ENCODE measurements around the gene MCTP1. TPM values are rescaled to one million over a fixed set of nuclear protein-coding genes. Genes with fewer than 3 reads are reported as not detected.
A peak's percentile ranks its signal among the peaks of the same experiment; 100 is the strongest.

MCTP1 gene
- total RNA-seq, 2 experiments from 2014 or later = 0.42 TPM; not detected in 1

DNA sequence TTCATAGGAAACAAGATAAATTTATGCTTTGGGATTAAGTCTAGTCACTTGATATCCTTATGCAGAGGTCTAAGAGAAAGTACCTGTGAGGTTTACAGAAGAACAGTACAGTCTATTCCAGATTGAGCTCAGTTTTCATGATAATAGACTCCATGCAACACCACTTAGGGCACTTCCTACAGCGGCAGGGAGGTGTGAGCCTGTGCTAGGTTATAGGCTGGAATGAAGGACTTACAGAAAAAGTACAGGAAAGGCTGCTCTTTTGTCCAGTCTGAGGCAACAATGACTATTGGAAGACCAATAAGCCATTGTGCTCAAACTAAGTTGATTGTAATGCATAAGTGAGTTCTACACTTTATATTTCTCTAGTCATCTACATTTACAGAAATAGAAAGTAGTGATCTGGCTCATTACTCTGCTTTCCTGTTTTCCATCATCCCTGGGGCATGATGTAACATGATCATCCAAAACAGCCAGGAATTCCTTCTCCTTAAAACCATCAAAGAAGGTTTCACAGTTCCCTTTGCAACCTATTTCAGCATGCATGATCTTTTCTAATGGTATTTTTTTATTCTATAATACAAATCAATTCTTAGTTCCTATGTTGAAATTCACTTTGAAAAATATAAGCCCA, 343.7 kb downstream of the MCTP1 start:
- ChIA-PET POLR2A (no interaction called here), CTCF (no interaction called here)
- DNase-seq (no peak), ATAC-seq (no peak)
- H3K9me3 Mint-ChIP-seq (ENCODE audit: insufficient read depth) = no peaks in the 10 kb centered on the region
- no peaks in the 10 kb centered on the region for H3K4me1 Mint-ChIP-seq (ENCODE audit: low read depth)
- H3K27me3 Mint-ChIP-seq (ENCODE audit: low read depth) = peaks cover 5% of the 10 kb centered on the region
- no peaks in the 10 kb centered on the region for H3K36me3 Mint-ChIP-seq (ENCODE audit: low read depth)
- no peak overlapping the region for H3K27ac Mint-ChIP-seq
- no peak overlapping the region for H3K4me3 Mint-ChIP-seq

DNA sequence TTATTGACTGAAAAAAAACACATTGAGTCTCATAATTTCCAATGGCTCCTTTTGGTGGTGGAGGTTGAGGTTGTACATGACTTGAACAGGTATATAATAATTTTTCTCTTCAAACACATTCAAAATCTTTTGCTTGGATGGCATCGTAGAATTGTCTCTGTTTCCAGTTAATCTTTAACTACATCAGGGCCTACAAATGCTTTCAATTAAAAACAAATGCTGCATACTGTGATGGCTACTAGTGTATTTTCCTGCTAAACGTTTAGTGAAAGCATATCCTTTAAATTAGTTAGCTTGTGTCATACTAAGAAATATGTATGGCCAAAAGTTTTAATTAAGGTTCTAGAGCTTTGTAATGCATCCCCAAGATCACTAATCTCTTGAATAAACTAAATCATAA, 352.6 kb downstream of the MCTP1 start:
- DNase-seq = no peak
- Mint-ChIP-seq H3K27ac (no peak overlapping the region), H3K36me3 (ENCODE audit: low read depth) (no peaks in the 10 kb centered on the region), H3K4me1 (ENCODE audit: low read depth) (no peaks in the 10 kb centered on the region), H3K27me3 (ENCODE audit: low read depth) (peaks cover 9% of the 10 kb centered on the region), H3K4me3 (no peak overlapping the region), H3K9me3 (ENCODE audit: insufficient read depth) (no peaks in the 10 kb centered on the region)
- POLR2A ChIA-PET = no interaction called here
- CTCF ChIA-PET = no interaction called here
- ATAC-seq = no peak

DNA sequence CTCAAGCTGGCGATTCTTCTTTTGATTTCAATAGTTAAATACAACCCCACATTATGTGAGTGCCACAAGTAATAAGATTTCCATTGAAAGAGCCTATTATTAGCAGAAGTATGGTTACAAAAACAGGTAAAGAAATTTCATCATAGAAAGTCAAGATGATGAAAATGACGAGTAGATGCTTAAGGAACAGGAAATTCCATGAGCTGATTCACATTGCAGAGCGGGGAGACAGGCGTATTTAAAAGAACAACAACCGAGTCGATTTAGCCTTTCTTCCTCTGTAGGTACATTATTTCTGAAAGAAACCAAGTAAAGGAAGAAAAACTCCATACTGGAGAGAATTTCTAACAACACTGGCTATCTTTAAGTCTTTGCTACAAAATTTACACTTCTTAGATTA, 356.0 kb downstream of the MCTP1 start:
- ATAC-seq = no peak
- DNase-seq = no peak
- no peak overlapping the region for H3K27ac Mint-ChIP-seq
- no peak overlapping the region for H3K4me3 Mint-ChIP-seq
- H3K27me3 Mint-ChIP-seq (ENCODE audit: low read depth) = peaks cover 5% of the 10 kb centered on the region
- POLR2A ChIA-PET = no interaction called here
- CTCF ChIA-PET = no interaction called here
- no peaks in the 10 kb centered on the region for H3K4me1 Mint-ChIP-seq (ENCODE audit: low read depth)
- no peaks in the 10 kb centered on the region for H3K9me3 Mint-ChIP-seq (ENCODE audit: insufficient read depth)
- H3K36me3 Mint-ChIP-seq (ENCODE audit: low read depth) = no peaks in the 10 kb centered on the region

DNA sequence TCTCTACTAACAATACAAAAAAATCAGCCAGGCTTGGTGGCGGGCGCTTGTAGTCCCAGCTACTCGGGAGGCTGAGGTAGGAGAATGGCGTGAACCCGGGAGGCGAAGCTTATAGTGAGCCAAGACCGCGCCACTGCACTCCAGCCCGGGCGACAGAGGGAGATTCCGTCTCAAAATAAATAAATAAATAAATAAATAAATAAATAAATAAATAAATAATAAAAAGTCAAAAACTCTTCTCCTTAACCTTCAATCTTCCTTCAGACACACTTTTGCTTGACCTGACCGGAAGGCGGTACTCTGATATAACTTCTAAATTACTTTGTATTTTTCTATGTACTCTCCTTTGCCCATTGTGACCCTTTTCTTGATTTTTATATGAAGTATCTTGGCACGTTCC, 364.3 kb downstream of the MCTP1 start:
- Mint-ChIP-seq H3K27ac (no peak overlapping the region), H3K4me3 (no peak overlapping the region), H3K4me1 (ENCODE audit: low read depth) (no peaks in the 10 kb centered on the region), H3K9me3 (ENCODE audit: insufficient read depth) (no peaks in the 10 kb centered on the region), H3K27me3 (ENCODE audit: low read depth) (peaks cover 4% of the 10 kb centered on the region), H3K36me3 (ENCODE audit: low read depth) (no peaks in the 10 kb centered on the region)
- ChIA-PET CTCF (no interaction called here), POLR2A (no interaction called here)
- ATAC-seq (no peak), DNase-seq (no peak)

DNA sequence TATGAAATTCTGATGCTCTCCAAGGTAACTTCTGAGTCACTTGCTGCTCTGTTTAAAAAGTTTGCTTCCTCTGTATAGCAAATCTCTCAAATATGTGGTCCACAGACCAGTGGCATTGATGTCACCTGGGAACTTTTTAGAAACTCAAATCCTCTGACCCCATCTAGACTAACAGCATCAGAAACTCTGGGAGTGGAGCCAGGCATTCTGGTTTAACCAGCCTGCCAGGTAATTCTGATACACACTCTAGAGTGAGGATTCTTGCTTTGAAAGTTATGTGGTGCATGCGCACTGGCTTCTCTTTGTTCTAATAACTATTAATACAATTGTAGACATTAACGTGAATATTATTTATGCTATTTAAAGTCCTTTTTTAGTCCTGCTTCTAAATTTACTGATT, 368.3 kb downstream of the MCTP1 start:
- ATAC-seq = no peak
- no peaks in the 10 kb centered on the region for H3K36me3 Mint-ChIP-seq (ENCODE audit: low read depth)
- no peaks in the 10 kb centered on the region for H3K9me3 Mint-ChIP-seq (ENCODE audit: insufficient read depth)
- POLR2A ChIA-PET = no interaction called here
- DNase-seq = no peak
- no peak overlapping the region for H3K4me3 Mint-ChIP-seq
- no peaks in the 10 kb centered on the region for H3K4me1 Mint-ChIP-seq (ENCODE audit: low read depth)
- no peak overlapping the region for H3K27ac Mint-ChIP-seq
- CTCF ChIA-PET = no interaction called here
- peaks cover 4% of the 10 kb centered on the region for H3K27me3 Mint-ChIP-seq (ENCODE audit: low read depth)

DNA sequence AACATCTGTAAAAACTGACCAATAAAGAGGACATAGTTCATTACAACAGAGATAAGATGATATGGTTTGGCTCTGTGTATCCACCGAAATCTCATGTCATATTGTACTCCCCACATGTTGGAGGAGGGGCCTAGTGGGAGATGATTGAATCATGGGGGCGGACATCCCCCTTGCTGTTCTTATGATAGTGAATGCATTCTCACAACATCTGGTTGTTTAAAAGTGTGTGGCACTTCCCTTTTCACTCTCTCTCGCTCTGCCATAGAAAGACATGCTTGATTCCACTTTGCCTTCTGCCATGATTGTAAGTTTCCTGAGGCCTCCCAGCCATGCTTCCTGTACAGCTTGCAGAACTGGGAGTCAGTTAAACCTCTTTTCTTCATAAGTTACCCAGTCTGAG, 373.6 kb downstream of the MCTP1 start:
- ATAC-seq (no peak), DNase-seq (no peak)

DNA sequence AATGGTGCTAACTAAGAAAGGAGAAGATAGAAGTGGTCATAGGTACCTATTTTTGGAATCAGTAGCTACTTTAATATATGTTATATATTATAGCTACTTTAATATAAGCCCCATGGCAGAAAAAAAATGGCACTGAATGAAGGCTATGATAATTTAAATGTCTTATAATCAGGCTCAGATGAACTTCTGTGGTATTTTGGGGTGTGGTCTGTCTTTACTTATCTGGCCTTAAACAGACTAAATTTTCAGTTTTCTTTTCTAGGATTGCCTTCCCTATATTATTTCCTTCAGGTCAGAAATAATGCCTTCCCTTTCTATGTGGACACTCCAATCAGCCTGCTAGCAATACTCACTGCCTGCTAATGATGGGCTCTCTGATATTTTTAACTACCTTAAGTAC, 374.2 kb downstream of the MCTP1 start:
- no peak for DNase-seq
- H3K9me3 Mint-ChIP-seq (ENCODE audit: insufficient read depth) = no peaks in the 10 kb centered on the region
- no peaks in the 10 kb centered on the region for H3K4me1 Mint-ChIP-seq (ENCODE audit: low read depth)
- no peak overlapping the region for H3K27ac Mint-ChIP-seq
- CTCF ChIA-PET = no interaction called here
- no peak overlapping the region for H3K4me3 Mint-ChIP-seq
- POLR2A ChIA-PET = no interaction called here
- ATAC-seq = no peak
- no peaks in the 10 kb centered on the region for H3K36me3 Mint-ChIP-seq (ENCODE audit: low read depth)
- no peaks in the 10 kb centered on the region for H3K27me3 Mint-ChIP-seq (ENCODE audit: low read depth)

More for the DNA sequence above, 373.6 kb downstream of the MCTP1 start:
- Mint-ChIP-seq H3K4me3 (no peak overlapping the region), H3K9me3 (ENCODE audit: insufficient read depth) (no peaks in the 10 kb centered on the region), H3K27me3 (ENCODE audit: low read depth) (peaks cover 2% of the 10 kb centered on the region), H3K27ac (no peak overlapping the region), H3K36me3 (ENCODE audit: low read depth) (no peaks in the 10 kb centered on the region), H3K4me1 (ENCODE audit: low read depth) (no peaks in the 10 kb centered on the region)
- POLR2A ChIA-PET = no interaction called here
- CTCF ChIA-PET = no interaction called here

DNA sequence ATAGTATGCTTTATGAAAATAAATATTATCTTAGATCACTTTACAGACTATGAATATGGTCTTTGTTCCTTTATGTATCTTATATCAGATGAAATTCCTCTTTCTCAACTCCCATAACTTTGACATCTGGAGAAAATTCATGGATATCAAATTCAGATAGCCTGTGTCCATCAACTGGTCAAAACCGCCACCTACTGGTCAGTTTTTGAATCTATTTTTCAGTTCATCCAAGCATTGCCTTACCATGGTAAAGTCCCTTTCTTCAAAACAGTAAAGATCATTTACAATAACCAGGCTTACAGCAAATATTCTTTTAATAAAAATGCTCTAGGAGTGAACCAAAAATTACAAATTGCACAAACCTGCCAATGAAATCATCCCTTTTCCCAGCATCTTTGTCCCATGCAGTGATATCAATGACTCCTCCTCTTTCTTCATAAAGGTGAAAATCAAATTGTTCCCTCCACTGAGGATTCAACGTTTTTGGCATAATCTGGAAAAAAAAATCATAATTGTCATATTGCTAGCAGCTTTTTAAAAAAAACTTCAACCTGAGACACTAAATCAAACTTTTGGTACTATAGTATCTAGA, 375.9 kb downstream of the MCTP1 start:
- CTCF ChIA-PET = interaction anchor here (0.8 to 0.9 kb wide), 2 partner anchors 13 to 15 kb away, joined by 3 read pairs; no protein-coding TSS in a partner anchor
- DNase-seq = peak; percentile 25

DNA sequence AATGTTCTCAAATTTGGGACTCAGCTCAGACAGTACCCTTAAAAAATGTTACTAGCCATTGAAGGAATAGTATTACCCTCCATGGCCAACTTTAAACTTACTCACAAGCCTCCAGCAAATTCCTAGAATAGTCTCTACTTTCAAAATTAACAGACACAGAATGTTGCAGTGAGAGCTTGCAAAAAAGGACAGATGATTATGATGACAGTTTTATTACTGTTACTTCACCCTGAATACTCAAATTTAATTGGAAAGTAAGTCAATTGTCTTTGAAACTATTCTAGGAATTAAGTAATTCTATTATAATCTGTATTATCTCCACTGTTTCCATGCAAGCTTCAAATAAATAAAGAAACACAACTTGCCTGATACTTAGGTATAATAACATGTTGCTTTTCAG, 378.1 kb downstream of the MCTP1 start:
- Mint-ChIP-seq H3K27ac (no peak overlapping the region), H3K4me1 (ENCODE audit: low read depth) (no peaks in the 10 kb centered on the region), H3K27me3 (ENCODE audit: low read depth) (no peaks in the 10 kb centered on the region), H3K4me3 (no peak overlapping the region), H3K9me3 (ENCODE audit: insufficient read depth) (no peaks in the 10 kb centered on the region), H3K36me3 (ENCODE audit: low read depth) (no peaks in the 10 kb centered on the region)
- POLR2A ChIA-PET = no interaction called here
- CTCF ChIA-PET = no interaction called here
- ATAC-seq = no peak
- DNase-seq = no peak

More for the DNA sequence above, 375.9 kb downstream of the MCTP1 start:
- Mint-ChIP-seq H3K27ac (no peak overlapping the region), H3K27me3 (ENCODE audit: low read depth) (no peaks in the 10 kb centered on the region), H3K4me1 (ENCODE audit: low read depth) (no peaks in the 10 kb centered on the region), H3K4me3 (no peak overlapping the region), H3K36me3 (ENCODE audit: low read depth) (no peaks in the 10 kb centered on the region), H3K9me3 (ENCODE audit: insufficient read depth) (no peaks in the 10 kb centered on the region)
- ATAC-seq = no peak
- POLR2A ChIA-PET = no interaction called here

DNA sequence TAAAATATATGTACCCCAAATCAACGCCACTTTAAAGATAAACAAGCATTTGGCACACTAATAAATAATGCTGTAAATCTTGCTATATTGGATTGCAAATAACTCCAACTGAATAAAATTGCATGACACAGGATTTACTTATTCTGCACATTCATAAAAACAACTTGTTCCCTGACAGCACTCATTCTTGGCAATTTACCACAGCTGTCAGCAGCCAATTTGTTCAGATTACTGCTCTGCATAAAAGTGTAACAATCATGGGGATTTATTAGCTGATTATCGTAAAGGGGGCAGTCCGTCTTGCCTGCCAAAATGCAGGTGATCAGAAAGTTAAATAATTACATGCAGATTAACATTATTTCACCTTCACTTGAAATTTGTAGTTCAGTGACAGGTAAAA, 381.2 kb downstream of the MCTP1 start:
- Mint-ChIP-seq H3K36me3 (ENCODE audit: low read depth) (no peaks in the 10 kb centered on the region), H3K27me3 (ENCODE audit: low read depth) (no peaks in the 10 kb centered on the region), H3K27ac (no peak overlapping the region), H3K4me3 (no peak overlapping the region), H3K9me3 (ENCODE audit: insufficient read depth) (no peaks in the 10 kb centered on the region), H3K4me1 (ENCODE audit: low read depth) (no peaks in the 10 kb centered on the region)
- no peak for ATAC-seq
- ChIA-PET POLR2A (no interaction called here), CTCF (no interaction called here)
- DNase-seq = no peak

DNA sequence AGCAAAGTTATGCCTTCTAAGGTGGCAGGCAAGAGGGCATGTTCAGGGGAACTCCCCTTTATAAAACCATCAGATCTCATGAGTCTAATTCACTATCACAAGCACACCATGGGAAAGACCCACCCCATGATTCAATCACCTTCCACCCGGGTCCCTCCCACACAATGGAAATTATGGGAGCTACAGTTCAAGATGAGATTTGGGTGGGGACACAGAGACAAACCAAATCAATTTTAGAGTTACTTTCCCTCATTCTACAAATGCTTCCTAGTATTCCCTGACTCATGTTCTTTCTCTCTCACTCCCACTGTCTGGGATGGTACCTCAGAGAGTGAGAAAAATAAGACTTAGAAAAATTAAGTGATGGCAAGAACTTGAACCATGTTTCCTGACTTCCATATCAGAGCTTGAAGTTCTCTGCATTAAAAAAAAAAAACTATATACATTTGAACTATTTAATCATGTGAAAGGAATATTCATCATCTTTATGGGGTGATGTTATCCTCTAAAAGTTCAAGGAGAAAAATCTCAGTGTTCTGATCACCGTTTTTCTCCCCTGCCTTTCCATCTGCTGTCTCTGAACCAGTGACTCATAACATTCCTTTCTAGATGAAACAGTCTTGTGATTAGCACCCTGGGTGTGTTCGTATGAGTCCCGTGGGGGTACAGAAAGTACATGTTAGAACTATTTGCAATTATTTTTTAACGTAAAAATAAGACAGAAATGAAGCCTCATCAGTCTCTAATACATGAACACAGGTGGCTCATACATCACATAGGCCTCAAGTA, 383.5 kb downstream of the MCTP1 start:
- Mint-ChIP-seq H3K9me3 (ENCODE audit: insufficient read depth) (no peaks in the 10 kb centered on the region), H3K4me1 (ENCODE audit: low read depth) (no peaks in the 10 kb centered on the region), H3K27ac (no peak overlapping the region), H3K27me3 (ENCODE audit: low read depth) (no peaks in the 10 kb centered on the region), H3K4me3 (no peak overlapping the region), H3K36me3 (ENCODE audit: low read depth) (no peaks in the 10 kb centered on the region)
- ATAC-seq (no peak), DNase-seq (no peak)
- CTCF ChIA-PET = no interaction called here
- POLR2A ChIA-PET = no interaction called here

DNA sequence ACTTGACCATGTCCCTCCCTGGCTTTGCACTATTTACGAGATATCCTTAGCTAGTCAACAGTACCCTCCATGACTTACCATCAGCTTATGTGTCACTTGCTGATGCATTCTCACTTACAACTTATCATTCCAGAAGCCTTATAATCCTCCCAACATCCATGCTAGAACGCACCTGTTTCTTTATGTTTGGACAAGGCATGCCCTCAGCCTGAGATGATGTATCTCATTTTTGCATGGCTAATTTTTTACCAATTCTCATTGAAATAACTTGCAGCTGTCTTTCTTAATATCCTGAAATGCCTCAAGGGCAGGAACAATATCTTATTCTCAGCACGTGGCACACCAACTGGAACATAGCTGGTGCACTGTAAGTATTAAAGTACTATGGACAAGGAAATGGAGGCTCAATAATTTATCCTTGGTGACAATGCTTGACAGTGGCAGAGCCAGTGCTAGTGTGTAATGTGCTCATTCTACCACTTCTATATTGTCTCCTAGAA, 384.8 kb downstream of the MCTP1 start:
- Mint-ChIP-seq H3K27me3 (ENCODE audit: low read depth) (no peaks in the 10 kb centered on the region), H3K4me1 (ENCODE audit: low read depth) (no peaks in the 10 kb centered on the region), H3K36me3 (ENCODE audit: low read depth) (no peaks in the 10 kb centered on the region), H3K4me3 (no peak overlapping the region), H3K27ac (no peak overlapping the region), H3K9me3 (ENCODE audit: insufficient read depth) (no peaks in the 10 kb centered on the region)
- ATAC-seq = no peak
- DNase-seq = no peak
- CTCF ChIA-PET = no interaction called here
- POLR2A ChIA-PET = no interaction called here
